Endothelial cell of umbilical vein (primary cell): ENCODE data around the gene OTOGL.

Experiments used
- CTCF ChIP-seq, 2 donors: IDR thresholded peaks; 1 replicate in 1 of 2; 2 replicates in 1 of 2; pipeline ENCODE4 v1.5.1; 2011; ENCODE audit warnings: low read length in 2 of 2, mild to moderate bottlenecking in 2 of 2, moderate library complexity in 2 of 2, control low read depth in 1 of 2, inconsistent platforms in 1 of 2, low read depth in 1 of 2; ENCODE audit not compliant: insufficient read depth in 1 of 2; ENCODE audit errors: extremely low read depth in 1 of 2
- EZH2 ChIP-seq: IDR thresholded peaks from 2 replicates; pipeline ENCODE4 v1.6.1; 2012; ENCODE audit warnings: borderline replicate concordance, low read depth, mild to moderate bottlenecking, moderate library complexity, low read length, inconsistent platforms; ENCODE audit not compliant: severe bottlenecking
- GATA2 ChIP-seq: IDR thresholded peaks from 2 replicates; pipeline ENCODE4 v1.7.0; 2011; ENCODE audit warnings: low read depth, mild to moderate bottlenecking, moderate library complexity, mixed read lengths, low read length; ENCODE audit not compliant: insufficient read length, insufficient read depth
- POLR2A ChIP-seq: IDR thresholded peaks from 2 replicates; pipeline ENCODE4 v1.6.1; 2012; ENCODE audit warnings: low read depth, mild to moderate bottlenecking, control low read depth, low read length
- POLR2AphosphoS5 ChIP-seq: IDR thresholded peaks from 2 replicates; pipeline ENCODE4 v1.6.1; 2012; ENCODE audit warnings: low read depth, mild to moderate bottlenecking, control low read depth, low read length, moderate library complexity; ENCODE audit not compliant: insufficient read depth

- no peak for TF ChIP-seq CTCF (IDR thresholded peaks at IDR 0.05; ENCODE audit: extremely low read depth in 1 of 2, insufficient read depth in 1 of 2, low read depth in 1 of 2, low read length in 2 of 2)
- TF ChIP-seq POLR2A, result no peak
- TF ChIP-seq POLR2AphosphoS5, result no peak
- TF ChIP-seq EZH2, result no peak
- TF ChIP-seq GATA2, result no peak
Observed at GRCh38 chr12:80196419-80196818, 97.1 kb downstream of the OTOGL start.
